K562 (cell line): ENCODE results near the gene NPR1. TPM values are rescaled to one million over a fixed set of nuclear protein-coding genes. Genes with fewer than 3 reads are reported as not detected.

ENCODE experiments used
- ASH1L ChIP-seq: fragments of 450-650 bp; IDR thresholded peaks from 2 replicates; pipeline ENCODE4 v1.6.1; 2018; ENCODE audit warnings: borderline replicate concordance, mild to moderate bottlenecking, low read depth; ENCODE audit not compliant: partially characterized antibody
- CSDE1 ChIP-seq, 2 experiments: fragments of 450-650 bp; IDR thresholded peaks; 2 replicates each; pipeline ENCODE4 v1.6.1; 2016; ENCODE audit warnings: mild to moderate bottlenecking in 1 of 2
- ELF1 ChIP-seq: fragments of 200-800 bp; sonication (Bioruptor generic); IDR thresholded peaks from 2 replicates; pipeline ENCODE4 v1.6.1; 2016; ENCODE audit warnings: missing genetic modification characterization, missing compliant biosample characterization
- NFIX ChIP-seq: fragments of 250-450 bp; sonication (Bioruptor Pico); IDR thresholded peaks from 2 replicates; pipeline ENCODE4 v1.4.0; 2020; ENCODE audit warnings: low read depth, mild to moderate bottlenecking, moderate library complexity
- ZNF644 ChIP-seq: fragments of 200-800 bp; sonication (Bioruptor generic); IDR thresholded peaks from 2 replicates; pipeline ENCODE4 v1.6.1; 2016; ENCODE audit warnings: low read depth, missing genetic modification characterization, missing compliant biosample characterization
- polyA plus RNA-seq, 8 experiments: library from polyadenylated mRNA; depleted of rRNA in 4 of 8; stranded (reverse) in 5 of 8; unstranded in 3 of 8; fragments of >200 nt; fragmentation: Nextera tagmentation in 2 of 8; fragmentation: Illumina TruSeq in 1 of 8; extraction: Ambion mirVana in 2 of 8; extraction: Trizol in 1 of 8; gene quantifications; 2 replicates each; pipeline versions ENCODE4 v1.2.1 to v1.2.3, GENCODE V29; 2011 to 2014; ENCODE audit warnings: inconsistent platforms in 1 of 8, missing spikeins in 1 of 8
- total RNA-seq, 7 experiments: library from RNA; depleted of rRNA in 6 of 7; stranded (reverse); fragments of >200 nt in 6 of 7; fragmentation: Illumina TruSeq in 2 of 7; extraction: Trizol in 2 of 7; gene quantifications; 2 replicates each; pipeline versions ENCODE4 v1.2.1 to v1.2.3, GENCODE V29; 2011 to 2021; ENCODE audit warnings: low replicate concordance in 1 of 7
- TF ChIP-seq, protein P1 (sequence below): fragments of 250-450 bp; sonication (Bioruptor Pico); IDR thresholded peaks from 2 replicates; pipeline ENCODE4 v1.8.0; 2021; ENCODE audit warnings: borderline replicate concordance, mild to moderate bottlenecking, moderate library complexity; ENCODE audit not compliant: poor library complexity, severe bottlenecking
- TF ChIP-seq, protein P2 (sequence below), 2 experiments: fragments of 450-650 bp in 1 of 2; sonication (generic) in 1 of 2; formaldehyde crosslinking in 1 of 2; IDR thresholded peaks; 2 replicates each; pipeline versions ENCODE4 v1.7.1 to v1.9.0; 2016 to 2022; ENCODE audit warnings: inconsistent platforms in 1 of 2, mild to moderate bottlenecking in 1 of 2, missing genetic modification reagents in 1 of 2
- TF ChIP-seq, protein P3 (sequence below): sonication (generic); formaldehyde crosslinking; IDR thresholded peaks from 2 replicates; pipeline ENCODE4 v1.8.1; 2023; ENCODE audit warnings: missing genetic modification reagents, mild to moderate bottlenecking, borderline replicate concordance
- TF ChIP-seq, protein P4 (sequence below): fragments of 250-450 bp; sonication (Bioruptor Pico); IDR thresholded peaks from 2 replicates; pipeline ENCODE4 v1.5.0; 2020; ENCODE audit warnings: mild to moderate bottlenecking

Gene NPR1
- total and polyA plus RNA-seq, 9 of the 15 experiments (the other 6 are each of a cell fraction or from before 2014, with no cell fraction given), result 0.05 to 0.16 (median 0.06) TPM; not detected in 6

DNA sequence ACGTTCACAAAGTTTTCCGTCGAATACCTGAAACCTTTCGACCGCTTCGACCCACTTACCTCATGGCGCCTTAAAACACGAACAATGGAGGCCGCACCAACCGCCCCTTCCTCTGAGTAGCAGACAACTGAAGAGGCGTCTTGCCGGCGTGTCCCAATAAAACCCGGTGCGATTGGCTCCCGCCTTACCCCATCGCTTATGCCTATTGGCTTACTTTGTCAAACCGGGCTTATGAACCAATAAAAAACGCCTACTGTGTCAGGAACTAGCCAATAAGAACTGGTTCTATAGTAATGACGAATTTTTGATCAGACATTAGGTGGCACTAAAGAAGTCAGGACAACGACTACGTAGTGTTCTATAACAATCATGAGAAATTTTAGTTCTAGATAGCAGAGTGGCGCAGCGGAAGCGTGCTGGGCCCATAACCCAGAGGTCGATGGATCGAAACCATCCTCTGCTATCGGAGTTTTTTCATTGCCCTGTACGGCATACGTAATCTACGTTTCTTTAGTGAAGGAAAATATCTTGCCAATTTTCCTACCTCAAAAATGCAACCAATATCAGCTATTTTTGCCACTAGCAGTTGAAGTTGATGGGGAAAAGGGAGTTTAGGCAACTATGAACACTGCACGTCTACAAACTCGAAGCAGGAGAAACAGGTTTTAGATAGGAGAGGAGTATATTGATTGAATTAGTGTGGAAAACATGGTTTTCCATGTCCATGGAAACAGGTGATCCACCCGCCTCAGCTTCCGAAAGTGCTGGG, 7.4 kb upstream of the NPR1 start, which contains the start of gene ILF2 (continued):
- TF ChIP-seq, protein P1, sequence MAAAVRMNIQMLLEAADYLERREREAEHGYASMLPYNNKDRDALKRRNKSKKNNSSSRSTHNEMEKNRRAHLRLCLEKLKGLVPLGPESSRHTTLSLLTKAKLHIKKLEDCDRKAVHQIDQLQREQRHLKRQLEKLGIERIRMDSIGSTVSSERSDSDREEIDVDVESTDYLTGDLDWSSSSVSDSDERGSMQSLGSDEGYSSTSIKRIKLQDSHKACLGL (CRISPR knock-in tag), result no peak
- TF ChIP-seq ELF1 (tag) (peak; percentile 55; the same call in 1 of the 2 replicates), ZNF644 (tag) (no peak; the same call in 1 of the 2 replicates), CSDE1 (IDR thresholded peaks at IDR 0.05) (peak in 1 of 2 experiments; percentile 88; a peak in 2 of 4 replicates), ASH1L (peak; percentile 97), NFIX (no peak)
- TF ChIP-seq, protein P2, sequence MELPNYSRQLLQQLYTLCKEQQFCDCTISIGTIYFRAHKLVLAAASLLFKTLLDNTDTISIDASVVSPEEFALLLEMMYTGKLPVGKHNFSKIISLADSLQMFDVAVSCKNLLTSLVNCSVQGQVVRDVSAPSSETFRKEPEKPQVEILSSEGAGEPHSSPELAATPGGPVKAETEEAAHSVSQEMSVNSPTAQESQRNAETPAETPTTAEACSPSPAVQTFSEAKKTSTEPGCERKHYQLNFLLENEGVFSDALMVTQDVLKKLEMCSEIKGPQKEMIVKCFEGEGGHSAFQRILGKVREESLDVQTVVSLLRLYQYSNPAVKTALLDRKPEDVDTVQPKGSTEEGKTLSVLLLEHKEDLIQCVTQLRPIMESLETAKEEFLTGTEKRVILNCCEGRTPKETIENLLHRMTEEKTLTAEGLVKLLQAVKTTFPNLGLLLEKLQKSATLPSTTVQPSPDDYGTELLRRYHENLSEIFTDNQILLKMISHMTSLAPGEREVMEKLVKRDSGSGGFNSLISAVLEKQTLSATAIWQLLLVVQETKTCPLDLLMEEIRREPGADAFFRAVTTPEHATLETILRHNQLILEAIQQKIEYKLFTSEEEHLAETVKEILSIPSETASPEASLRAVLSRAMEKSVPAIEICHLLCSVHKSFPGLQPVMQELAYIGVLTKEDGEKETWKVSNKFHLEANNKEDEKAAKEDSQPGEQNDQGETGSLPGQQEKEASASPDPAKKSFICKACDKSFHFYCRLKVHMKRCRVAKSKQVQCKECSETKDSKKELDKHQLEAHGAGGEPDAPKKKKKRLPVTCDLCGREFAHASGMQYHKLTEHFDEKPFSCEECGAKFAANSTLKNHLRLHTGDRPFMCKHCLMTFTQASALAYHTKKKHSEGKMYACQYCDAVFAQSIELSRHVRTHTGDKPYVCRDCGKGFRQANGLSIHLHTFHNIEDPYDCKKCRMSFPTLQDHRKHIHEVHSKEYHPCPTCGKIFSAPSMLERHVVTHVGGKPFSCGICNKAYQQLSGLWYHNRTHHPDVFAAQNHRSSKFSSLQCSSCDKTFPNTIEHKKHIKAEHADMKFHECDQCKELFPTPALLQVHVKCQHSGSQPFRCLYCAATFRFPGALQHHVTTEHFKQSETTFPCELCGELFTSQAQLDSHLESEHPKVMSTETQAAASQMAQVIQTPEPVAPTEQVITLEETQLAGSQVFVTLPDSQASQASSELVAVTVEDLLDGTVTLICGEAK (IDR thresholded peaks at IDR 0.05), result peak; percentile 91
- TF ChIP-seq, protein P2 (CRISPR knock-in tag; IDR thresholded peaks at IDR 0.05), result no peak
- TF ChIP-seq, protein P3, sequence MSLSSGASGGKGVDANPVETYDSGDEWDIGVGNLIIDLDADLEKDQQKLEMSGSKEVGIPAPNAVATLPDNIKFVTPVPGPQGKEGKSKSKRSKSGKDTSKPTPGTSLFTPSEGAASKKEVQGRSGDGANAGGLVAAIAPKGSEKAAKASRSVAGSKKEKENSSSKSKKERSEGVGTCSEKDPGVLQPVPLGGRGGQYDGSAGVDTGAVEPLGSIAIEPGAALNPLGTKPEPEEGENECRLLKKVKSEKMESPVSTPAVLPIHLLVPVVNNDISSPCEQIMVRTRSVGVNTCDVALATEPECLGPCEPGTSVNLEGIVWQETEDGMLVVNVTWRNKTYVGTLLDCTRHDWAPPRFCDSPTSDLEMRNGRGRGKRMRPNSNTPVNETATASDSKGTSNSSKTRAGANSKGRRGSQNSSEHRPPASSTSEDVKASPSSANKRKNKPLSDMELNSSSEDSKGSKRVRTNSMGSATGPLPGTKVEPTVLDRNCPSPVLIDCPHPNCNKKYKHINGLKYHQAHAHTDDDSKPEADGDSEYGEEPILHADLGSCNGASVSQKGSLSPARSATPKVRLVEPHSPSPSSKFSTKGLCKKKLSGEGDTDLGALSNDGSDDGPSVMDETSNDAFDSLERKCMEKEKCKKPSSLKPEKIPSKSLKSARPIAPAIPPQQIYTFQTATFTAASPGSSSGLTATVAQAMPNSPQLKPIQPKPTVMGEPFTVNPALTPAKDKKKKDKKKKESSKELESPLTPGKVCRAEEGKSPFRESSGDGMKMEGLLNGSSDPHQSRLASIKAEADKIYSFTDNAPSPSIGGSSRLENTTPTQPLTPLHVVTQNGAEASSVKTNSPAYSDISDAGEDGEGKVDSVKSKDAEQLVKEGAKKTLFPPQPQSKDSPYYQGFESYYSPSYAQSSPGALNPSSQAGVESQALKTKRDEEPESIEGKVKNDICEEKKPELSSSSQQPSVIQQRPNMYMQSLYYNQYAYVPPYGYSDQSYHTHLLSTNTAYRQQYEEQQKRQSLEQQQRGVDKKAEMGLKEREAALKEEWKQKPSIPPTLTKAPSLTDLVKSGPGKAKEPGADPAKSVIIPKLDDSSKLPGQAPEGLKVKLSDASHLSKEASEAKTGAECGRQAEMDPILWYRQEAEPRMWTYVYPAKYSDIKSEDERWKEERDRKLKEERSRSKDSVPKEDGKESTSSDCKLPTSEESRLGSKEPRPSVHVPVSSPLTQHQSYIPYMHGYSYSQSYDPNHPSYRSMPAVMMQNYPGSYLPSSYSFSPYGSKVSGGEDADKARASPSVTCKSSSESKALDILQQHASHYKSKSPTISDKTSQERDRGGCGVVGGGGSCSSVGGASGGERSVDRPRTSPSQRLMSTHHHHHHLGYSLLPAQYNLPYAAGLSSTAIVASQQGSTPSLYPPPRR (CRISPR knock-in tag), result no peak
- TF ChIP-seq, protein P4, sequence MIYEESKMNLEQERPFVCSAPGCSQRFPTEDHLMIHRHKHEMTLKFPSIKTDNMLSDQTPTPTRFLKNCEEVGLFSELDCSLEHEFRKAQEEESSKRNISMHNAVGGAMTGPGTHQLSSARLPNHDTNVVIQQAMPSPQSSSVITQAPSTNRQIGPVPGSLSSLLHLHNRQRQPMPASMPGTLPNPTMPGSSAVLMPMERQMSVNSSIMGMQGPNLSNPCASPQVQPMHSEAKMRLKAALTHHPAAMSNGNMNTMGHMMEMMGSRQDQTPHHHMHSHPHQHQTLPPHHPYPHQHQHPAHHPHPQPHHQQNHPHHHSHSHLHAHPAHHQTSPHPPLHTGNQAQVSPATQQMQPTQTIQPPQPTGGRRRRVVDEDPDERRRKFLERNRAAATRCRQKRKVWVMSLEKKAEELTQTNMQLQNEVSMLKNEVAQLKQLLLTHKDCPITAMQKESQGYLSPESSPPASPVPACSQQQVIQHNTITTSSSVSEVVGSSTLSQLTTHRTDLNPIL, result no peak
